ENCODE results near the gene CELA1.

Gene CELA1

GRCh38 chr12:51346581-51346980, at the start of gene CELA1:
Gene CELA1, minus strand, starts transcription at chr12:51346679. Its CDS starts 41 bp downstream, at chr12:51346638.
- no peak for DNase-seq (ENCODE audit: low read depth)

DNA sequence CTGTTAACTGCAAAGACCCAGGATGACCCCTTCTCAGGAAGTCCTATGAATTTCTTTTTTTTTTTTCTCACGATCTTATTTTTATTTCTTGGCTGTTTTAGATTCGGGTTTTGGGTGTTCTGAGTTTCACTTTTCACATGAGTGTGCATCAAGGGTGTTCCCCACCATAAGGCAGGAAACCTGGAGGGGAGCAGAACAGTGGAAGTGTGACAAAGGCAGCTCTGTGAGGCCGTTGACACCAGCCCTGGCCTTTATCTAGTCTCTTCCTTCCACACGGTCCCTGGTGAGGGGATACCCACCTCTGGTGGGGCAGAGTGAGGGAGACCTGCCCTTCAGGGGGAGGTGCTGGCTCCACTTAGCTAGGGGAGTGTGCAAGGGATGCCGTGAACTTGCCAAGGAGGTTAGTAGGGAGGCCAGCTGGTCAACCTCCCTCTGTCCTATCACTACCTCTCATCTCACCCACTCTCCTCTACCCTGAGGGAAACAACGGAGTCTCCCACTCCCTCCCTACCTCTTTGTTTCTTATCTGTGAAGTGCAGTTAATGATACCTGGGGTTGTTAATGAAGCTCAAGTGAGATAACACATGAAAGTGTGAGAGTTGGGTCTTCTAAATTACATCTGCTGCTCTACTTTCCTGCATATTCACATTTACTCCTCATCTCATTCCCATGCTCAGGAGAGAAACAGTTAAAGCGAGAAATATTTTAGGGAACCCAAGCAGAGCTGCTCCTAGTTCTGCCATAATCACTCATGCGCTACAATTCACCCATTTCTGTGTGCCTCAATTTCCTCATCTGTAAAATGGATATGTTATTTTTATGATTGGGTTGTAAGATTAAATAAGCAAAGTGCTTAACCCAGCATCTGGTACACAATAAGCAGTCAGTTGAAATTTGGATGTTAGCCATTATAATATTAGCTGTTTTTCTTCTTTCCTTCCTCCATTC, 49.1 kb upstream of the CELA1 start:
- DNase-seq (ENCODE audit: low read depth) = no peak

DNA sequence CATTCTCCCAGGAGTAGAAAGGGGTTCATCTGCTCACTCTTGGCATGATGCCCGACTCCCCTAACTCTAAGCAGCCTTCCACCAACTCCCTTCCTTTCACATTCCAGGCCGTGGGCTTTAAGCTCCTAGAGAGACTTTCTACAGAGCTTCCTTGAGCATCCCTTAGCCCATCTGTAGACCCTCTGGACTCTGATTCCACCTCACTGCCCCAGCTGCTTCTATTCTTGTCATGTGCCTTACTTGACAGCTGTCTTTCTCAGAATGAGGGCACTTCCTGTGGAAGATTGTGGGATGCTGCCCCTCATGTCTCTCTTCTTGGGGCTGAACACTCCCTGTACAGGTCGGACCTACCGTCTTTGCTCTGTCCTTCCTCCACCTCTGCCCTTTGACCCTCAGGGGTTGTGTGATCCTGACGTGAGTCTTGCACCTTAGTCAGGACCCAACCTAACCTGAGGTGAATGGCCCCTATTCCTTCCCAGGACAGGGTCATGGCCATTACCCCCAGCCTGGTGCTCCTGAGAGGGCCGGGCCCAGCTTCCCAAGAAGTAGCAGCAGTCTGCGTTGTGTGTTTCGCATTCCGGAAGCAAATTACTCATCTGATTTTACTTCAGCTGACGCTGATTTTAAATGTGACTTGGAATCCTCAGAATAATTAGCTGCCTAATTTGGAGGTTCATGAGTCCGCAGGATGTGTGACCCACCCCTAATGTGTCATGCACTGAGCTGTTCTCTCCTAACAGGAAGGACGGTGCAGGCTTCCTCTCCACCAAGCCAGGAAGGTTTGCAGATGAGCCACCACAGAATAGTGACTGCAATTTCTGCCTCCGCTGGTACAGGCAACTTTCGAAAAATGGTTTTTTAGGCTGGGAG, 47.4 kb upstream of the CELA1 start:
- DNase-seq (ENCODE audit: low read depth) = peak; percentile 80

DNA sequence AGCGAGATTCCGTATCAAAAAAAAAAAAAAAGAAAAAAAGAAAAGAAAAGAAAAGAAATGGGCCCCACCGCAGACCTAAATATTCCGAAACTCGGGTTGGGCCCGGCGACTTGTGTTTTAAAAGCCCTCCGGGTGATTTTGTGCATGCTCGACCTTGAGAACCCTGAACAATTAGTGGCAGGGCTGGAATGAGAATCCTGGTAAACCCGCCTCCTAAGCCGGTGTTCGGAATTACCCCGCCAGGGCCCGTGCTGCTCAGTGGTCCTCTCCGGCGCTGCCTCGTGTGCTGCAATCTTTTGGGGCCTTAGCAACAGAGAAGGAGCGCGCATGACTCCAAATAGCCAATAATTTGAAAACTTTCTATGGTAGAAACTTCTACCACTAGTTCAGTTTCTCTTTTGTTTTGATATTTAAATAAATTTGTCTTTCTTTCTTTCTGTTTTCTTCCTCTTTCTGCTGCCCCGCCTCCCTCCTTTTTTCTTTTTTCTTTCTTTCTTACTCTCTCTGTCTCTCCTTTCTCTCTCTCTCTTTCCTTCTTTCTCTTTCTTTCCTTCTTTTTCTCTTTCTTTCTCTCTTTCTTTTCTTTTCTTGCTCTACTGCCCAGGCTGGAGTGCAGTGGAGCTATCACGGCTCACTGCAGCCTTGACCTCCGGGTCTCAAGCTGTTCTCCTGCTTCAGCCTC, 46.2 kb upstream of the CELA1 start:
- DNase-seq (ENCODE audit: low read depth) = no peak

DNA sequence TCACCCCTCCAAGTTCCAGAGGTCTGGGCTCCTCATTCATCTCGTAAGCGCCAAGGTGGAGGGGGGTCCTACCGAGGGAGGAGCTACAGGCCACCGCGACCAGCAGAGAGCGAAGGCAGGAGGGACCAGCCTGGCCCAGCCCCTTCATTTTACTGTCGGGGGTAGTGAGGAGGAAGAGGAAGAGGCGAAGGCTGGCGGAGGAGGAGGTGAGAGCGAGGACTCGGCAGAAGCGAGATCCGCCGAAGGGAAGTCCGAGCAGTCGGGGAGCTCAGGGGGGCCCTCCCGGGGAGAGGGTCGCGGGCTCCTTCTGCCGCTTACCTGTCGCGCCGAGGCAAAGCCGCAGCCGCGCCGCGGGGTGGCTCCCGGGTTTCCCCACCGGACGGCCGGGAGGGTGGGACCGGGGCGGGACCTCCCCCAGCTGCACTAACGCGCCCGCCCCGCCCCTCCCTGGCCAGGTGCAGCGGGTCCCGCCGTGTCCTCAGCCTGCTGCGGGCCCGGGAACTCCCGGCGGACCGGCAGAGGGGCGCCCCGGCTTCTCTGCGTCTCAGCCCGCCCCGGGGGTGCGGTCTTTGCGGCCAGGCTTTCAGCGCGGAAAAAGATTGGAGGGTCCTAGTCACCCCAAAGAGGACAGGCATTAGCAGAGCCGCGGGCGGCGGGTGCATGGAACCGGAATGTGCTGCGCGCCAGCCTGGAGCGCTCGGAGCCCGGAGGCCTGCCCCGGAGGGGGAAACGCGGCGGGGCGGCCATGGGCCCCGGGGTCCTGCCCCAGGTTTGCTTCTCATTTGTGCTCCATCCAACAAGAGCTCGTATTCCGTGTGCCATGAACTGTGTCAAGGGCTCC, 45.0 kb upstream of the CELA1 start, which contains the start of gene GALNT6:
GALNT6 (minus strand) TSS at position 124 of the 841 bp plus-strand sequence. CDS start 11,625 bp downstream, outside the sequence.
- DNase-seq (ENCODE audit: low read depth) = no peak

DNA sequence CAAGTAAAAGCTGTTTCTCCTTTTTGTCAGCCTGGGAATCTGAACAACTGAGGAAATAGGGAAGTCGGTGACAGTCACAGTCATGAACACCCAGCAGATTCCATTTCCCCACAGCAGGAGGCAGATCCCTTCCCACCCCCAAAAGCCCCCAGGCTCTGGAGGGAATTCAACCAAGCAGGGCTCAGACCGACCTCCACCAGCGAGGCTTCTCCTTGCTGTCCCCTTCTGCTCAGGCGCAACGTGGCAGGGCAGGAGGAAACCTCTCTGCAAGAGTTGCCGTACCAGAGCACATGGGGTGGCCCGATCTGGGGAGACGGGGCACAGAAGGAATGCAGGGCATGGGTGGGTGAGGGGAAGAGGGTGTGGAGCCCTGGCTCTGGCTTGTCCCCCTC, 44.4 kb upstream of the CELA1 start:
- no peak for DNase-seq (ENCODE audit: low read depth)

DNA sequence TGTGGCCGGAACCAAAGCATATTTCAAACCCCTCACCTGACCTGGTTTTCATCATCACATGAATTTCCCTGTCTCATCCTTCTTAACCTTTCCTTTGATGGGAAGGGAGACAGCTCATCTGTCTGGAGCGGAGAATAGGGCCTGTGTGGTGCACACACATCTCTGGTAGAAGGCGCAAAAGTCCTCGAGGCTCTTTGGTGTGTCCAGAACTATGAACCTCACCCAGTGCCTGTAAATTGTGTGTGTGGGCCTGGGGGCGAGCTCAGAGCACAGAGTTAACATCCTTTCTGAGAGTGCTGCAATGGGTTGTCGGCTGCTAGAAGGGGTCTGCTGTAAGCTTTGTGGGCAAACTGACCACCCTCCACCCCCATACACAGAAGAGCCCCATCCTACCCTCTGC, 44.0 kb upstream of the CELA1 start:
- DNase-seq (ENCODE audit: low read depth) = no peak

- DNase-seq (ENCODE audit: low read depth) = no peak
These were observed 43.0 kb upstream of the CELA1 start for GRCh38 chr12:51389302-51389999.

DNA sequence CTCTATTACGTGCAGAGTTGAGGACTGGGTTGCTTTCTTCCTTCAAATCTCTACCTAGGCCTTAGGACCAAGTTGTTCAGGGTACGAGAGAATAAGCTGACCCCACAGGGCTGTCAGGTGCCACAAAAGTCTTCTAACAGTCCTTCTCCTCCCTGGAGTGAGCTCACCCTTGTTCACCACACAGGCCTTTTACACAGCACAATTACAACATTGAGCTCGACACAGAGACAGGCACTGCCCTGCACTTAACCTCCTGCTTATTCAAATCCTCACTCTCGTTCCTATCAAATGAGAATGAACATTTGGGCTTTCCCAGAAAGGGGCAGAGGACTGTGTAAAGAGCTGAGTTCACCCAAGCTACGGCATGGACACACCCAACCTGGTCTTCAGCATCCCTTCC, 42.4 kb upstream of the CELA1 start:
- DNase-seq (ENCODE audit: low read depth) = no peak

DNA sequence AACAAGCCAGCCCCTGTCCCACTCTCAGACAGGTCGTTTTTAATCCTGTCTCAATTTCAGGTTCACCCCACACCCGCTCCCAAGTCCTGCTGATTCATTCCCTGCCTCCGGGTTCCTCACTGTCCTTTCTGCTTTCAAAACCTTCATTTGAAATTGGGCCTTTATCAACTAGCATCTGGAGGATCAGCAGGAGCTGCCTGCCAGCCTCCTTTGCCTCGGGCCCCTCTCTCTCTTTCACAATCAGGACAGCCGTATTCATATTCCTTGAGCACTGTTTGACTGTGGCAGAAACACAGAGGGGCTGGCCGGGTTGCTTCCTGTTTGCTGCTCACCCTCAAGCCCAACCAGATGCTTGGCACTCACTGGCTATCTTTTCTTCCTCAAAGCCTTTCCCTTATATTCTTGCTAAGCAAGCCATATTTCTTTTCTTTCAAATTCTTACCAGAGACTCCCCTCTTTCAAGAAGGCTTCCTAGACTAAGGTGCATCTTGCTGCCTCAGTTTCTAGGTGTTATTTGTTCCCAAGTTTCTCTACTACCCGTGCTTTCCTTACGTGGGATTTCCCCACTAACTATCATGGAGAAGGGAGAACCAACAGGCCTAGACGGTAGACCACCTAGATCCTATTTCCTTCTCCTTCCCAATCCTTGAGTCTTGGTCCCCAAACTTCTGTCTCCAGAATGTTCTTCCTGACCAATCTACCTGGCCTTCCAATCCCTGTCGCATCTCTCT, 41.8 kb upstream of the CELA1 start:
- no peak for DNase-seq (ENCODE audit: low read depth)

GRCh38 chr12:51386351-51386750, 39.9 kb upstream of the CELA1 start:
- no peak for DNase-seq (ENCODE audit: low read depth)

DNA sequence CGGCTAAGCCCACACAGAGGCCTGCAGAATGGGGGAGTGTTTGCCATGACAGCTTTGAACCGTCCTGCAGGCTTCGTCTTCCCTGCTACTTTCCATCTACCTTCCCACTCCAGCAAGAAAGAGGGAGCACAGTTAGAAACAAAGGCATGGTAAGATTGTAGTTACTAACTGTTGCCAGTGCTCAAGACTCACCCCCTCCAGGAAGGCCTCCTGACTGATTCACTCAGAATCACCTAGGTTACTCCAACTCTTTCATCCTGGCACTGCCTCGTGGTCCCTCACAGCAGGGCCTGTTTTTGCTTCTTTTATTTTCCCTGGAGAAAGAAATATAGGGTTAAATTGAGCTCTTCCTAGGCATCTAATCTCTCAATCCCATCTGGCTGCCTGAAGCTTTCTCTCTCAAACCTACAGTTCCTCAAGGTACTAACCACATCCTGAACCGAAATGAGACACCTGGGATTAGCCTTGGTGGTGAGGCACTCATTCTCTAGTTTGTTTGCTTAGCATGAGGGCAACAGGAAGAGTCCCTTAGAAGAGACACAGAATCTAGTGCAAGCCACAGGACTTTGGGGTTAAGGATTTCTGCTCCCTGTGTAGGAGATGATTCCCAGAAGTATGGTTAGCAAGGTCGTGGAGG, 36.9 kb upstream of the CELA1 start:
- DNase-seq (ENCODE audit: low read depth) = no peak

DNA sequence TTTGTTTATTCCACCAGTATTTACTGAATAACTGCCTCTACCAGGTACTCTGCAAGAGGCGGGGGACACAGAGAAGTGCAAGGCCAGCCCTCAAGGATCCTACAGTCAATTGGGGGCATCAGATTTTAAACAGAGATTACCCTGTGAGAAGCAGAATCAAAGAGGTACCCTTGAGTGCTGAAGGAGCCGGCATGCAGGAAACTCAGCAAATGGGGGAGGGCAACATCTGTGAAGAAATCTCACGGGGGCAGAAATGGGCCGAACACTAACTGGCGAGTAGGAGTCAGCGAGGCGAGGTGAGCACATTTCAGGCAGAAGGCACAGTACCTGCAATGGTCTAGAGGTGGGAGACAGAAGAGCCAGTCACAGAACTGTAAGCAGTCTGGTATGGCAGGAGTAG, 35.7 kb upstream of the CELA1 start:
- no peak for DNase-seq (ENCODE audit: low read depth)

DNA sequence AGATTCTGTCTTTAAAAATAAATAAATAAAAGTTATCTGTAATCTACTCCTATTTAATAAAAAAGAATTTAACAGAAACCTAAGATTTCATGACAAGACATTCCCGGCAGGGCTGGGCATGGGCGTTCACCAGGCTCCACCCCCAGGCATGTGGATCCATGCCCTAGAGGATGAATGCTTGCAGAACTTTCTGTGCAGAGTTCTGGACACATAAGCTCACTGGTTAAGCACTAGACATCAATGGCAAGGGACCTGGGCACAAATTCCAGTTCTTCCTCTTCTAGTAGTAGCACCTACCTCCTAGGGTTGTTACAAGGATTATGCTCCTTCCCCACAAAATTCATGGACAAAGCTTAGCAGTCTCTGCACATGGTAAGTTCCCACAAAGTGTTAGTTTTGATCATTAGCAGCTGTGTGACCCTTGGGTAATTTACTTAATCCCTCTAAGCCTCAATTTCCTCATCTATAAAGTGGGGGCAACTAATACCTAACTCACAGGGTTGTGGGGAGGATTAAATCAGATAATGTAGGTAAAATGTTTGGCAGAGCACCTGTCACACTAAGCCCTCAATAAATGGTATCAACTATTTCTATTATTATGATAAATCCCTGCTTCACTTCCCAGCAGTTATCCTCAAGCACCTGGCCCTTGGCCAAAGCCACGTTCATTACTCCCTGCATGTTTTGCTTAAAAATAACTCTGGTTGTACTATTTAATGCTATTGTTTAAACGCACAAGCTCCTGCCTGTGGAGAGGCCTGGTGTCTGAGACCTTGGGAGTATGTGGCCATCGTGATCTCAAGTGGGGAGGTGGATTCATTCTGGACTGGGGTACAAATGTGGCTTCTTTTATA, 35.0 kb upstream of the CELA1 start:
- DNase-seq (ENCODE audit: low read depth) = no peak

- DNase-seq (ENCODE audit: low read depth) = no peak
These were observed 33.1 kb upstream of the CELA1 start for GRCh38 chr12:51379571-51379970.

- no peak for DNase-seq (ENCODE audit: low read depth)
These were observed 32.3 kb upstream of the CELA1 start for GRCh38 chr12:51378749-51379148.

DNA sequence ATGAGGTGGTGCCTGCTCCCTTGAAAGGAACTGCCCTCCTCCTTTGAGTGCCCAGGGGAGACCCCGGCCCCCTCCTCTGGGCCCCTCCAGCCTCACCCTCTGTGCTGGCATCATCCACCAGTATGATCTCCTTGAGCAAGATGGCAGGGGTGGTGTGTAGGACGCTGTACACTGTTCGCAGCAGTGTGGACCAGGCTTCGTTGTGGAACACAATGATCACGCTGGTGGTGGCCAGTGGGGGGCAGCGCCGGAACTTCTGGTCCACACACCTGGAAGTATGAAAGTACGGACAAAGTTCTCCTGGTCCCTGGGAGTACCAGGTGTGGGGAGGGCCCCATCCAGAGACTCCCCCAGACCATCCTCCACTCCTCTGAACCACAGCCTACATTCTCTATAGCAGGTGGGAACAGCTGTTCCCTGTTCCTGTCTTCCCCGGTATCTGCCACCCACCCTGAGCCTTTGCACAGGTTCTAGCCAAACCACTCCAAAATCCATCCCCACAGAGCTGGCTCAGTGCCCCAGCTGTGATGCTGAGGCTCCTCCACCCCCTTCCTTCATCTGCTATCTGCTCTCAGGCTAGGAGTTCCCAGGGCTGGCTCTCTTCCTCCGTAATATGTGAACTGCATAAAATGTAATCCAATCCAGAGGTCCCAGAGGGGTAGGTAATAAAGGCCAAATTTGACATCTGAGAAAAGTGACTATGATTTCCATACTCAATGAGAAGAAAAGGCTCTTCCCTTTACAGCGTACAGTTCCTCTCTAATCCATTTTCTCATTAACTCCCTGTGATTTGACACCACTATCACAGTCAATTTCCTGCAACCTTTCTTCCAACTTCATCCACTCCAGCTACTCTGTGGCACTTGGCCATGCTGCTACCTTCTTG, 30.9 kb upstream of the CELA1 start:
- DNase-seq (ENCODE audit: low read depth) = no peak
